Ureter (tissue), 1 donor: Measurements from ENCODE around the gene FRG2C. TPM values are rescaled to one million over a fixed set of nuclear protein-coding genes. Genes with fewer than 3 reads are reported as not detected.
"Not testable (repeated sequence)": the region's sequence is repeated elsewhere in the genome, so short reads cannot be mapped to it uniquely, and the experiment has no call there.

Source experiments
- DNase-seq: peaks from one replicate; pipeline ENCODE4 v3.0.0-alpha.2; 2020; ENCODE audit warnings: low spot score
- total RNA-seq: library from RNA; stranded (reverse); gene quantifications from one replicate; pipeline ENCODE4 v1.2.4, GENCODE V29; 2023
- donor health status: DM: yes; HTN: yes; CAD: no.

The FRG2C gene
- not detected for total RNA-seq

GRCh38 chr3:75664028-75664427 lies at the start of gene FRG2C:
Gene FRG2C, plus strand, starts transcription at chr3:75664328. Its CDS starts 52 bp downstream, at chr3:75664380.
- DNase-seq, result not testable (repeated sequence)

- peak; percentile 85 for DNase-seq
Measured at GRCh38 chr3:75618666-75619305, 45.3 kb upstream of the FRG2C start.

GRCh38 chr3:75619481-75620031 lies 44.6 kb upstream of the FRG2C start:
- DNase-seq, result not testable (repeated sequence)

- DNase-seq, result not testable (repeated sequence)
Measured at GRCh38 chr3:75621772-75622171, 42.4 kb upstream of the FRG2C start.

DNA sequence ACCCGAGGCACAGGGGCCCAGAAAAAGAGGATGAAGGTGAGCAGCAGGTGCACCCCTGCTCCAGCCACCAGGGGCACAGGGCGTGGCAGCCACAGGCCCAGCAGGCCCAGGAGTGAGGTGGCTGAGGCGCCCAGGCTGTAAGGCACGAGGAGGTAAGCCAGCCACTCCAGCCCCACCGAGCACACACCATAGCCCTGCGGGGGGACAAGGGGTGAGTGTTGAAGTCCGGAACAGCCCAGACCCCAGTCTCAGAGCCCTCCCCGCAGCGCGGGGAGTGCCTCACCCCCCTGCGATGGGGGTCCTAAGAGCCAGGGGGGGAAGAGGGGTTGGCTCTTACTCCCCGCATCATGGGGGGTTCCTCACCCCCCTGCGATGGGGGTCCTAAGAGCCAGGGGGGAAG lies 40.5 kb upstream of the FRG2C start:
- not testable (repeated sequence) for DNase-seq

- not testable (repeated sequence) for DNase-seq
Measured at GRCh38 chr3:75630887-75631535, 33.1 kb upstream of the FRG2C start.

GRCh38 chr3:75631541-75631940 lies 32.6 kb upstream of the FRG2C start:
- DNase-seq, result no peak

- DNase-seq, result not testable (repeated sequence)
Measured at GRCh38 chr3:75638947-75639346, 25.2 kb upstream of the FRG2C start.

- DNase-seq, result peak; percentile 64
Measured at GRCh38 chr3:75641107-75641517, 23.0 kb upstream of the FRG2C start.

DNA sequence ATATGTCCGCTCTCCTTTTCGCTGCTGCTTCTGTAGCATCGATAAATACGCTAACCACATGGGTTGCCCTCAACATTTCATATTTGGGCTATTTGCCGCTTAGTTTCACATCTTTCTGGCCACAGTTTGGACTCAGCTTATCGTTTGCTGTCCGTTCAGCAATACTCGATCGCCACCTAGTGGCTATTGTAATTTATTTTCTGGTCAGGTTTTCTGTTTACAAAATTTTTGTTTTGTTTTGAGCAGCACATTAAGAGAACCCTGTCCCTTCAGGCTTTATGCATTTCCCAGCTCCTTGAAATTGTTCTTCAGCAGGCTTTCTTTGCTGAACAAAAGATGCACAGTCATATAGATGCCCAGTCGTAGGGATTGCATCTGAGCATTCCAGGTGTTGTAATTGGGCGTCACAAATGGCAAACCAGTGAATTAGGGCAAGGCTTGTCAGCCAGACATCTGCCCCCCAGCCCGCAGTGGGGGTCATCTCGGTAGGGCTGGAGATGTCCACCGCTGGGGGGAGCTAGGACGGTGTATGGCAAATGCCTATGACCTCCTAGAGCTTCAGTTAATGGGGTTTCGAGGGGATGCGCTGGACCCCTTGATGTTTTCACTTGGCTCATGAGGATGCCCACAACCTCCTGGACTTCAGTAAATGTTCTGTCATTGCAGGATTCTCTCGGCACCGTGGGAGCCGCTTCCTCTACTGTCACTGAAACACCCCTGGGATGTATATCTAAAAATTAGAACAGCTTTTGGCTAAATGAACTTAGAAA lies 20.9 kb upstream of the FRG2C start:
- DNase-seq, result not testable (repeated sequence)

DNA sequence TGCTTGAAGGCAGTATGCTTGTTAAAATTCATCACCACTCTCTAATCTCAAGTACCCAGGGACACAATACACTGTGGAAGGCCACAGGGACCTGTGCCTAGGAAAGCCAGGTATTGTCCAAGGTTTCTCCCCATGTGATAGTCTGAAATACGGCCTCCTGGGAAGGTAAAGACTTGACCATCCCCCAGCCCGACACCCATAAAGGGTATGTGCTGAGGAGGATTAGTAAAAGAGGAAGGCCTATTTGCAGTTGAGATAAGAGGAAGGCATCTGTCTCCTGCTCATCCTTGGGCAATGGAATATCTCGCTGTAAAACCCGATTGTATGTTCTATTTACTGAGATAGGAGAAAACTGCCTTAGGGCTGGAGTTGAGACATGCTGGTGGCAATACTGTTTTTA lies 18.6 kb upstream of the FRG2C start:
- not testable (repeated sequence) for DNase-seq

- no peak for DNase-seq
Measured at GRCh38 chr3:75650191-75650590, 13.9 kb upstream of the FRG2C start.

GRCh38 chr3:75655101-75655904 lies 8.8 kb upstream of the FRG2C start:
- DNase-seq, result not testable (repeated sequence)

- not testable (repeated sequence) for DNase-seq
Measured at GRCh38 chr3:75655956-75656355, 8.2 kb upstream of the FRG2C start.

DNA sequence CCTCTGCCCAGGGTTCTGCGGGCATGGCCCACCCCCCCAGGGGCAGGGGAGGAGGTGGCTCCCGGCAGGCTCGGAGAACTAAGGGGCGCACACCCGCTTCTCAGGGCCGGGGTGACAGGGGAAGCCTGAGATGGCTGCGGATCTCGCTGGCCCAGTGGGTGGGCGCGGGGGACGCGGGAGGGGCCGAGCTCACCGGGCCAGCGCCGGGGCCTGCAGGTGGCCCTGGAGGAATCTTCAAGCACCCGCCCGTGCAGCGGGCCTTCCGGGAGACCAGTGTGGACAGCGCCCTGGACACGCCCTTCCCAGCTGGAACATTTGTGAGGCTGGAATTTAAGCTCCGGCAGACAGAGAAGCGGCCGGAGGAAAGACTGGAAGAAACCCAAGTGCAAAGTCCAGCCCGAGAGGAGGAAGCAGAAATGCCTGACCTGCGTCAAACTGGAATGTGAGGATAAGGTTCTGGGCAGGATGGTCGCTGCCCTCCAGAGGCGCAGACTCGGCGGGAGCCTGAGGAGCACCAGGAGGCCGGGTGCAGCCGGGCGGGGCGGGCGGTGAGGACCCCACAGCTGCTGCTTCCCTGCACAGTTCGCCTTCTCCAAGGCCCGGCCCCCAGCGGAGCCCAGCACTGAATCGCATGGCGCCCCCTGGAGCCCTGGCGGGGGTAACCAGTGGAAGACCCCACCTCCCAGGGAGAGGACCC lies 5.6 kb upstream of the FRG2C start:
- not testable (repeated sequence) for DNase-seq

GRCh38 chr3:75659108-75659433 lies 5.1 kb upstream of the FRG2C start:
- not testable (repeated sequence) for DNase-seq

- not testable (repeated sequence) for DNase-seq
Measured at GRCh38 chr3:75665626-75666025, 1.5 kb downstream of the FRG2C start.

GRCh38 chr3:75667757-75668701 lies 3.9 kb downstream of the FRG2C start:
- DNase-seq, result not testable (repeated sequence)

- DNase-seq, result peak; percentile 93
Measured at GRCh38 chr3:75668759-75669347, 4.7 kb downstream of the FRG2C start.
